Iris pigment epithelial cell (primary cell): Measurements from ENCODE around the gene IFNA10.
"Not testable (repeated sequence)": the region's sequence is repeated elsewhere in the genome, so short reads cannot be mapped to it uniquely, and the experiment has no call there.

ENCODE experiments used
- DNase-seq: peaks from one replicate; pipeline ENCODE4 v3.0.0-alpha.2; 2011; ENCODE audit warnings: low read depth

Gene IFNA10

GRCh38 chr9:21207043-21207442, at the start of gene IFNA10:
Gene IFNA10, minus strand, starts transcription at chr9:21207143. Its CDS starts 46 bp downstream, at chr9:21207097.
- DNase-seq, result not testable (repeated sequence)

- DNase-seq, result no peak
Observed at GRCh38 chr9:21255538-21256212, 48.7 kb upstream of the IFNA10 start.

- DNase-seq, result peak; percentile 33
Observed at GRCh38 chr9:21252721-21253547, 46.0 kb upstream of the IFNA10 start.

GRCh38 chr9:21251638-21252037, 44.7 kb upstream of the IFNA10 start:
- DNase-seq, result no peak

- no peak for DNase-seq
Observed at GRCh38 chr9:21251190-21251589, 44.2 kb upstream of the IFNA10 start.

- DNase-seq, result no peak
Observed at GRCh38 chr9:21244836-21245235, 37.9 kb upstream of the IFNA10 start.

- no peak for DNase-seq
Observed at GRCh38 chr9:21239911-21240310, 33.0 kb upstream of the IFNA10 start, which contains the start of gene IFNA14. Gene IFNA14, minus strand, starts transcription at chr9:21240005. Its CDS starts 70 bp downstream, at chr9:21239935.

GRCh38 chr9:21236360-21236714, 29.4 kb upstream of the IFNA10 start:
- DNase-seq, result not testable (repeated sequence)

- peak; percentile 61 for DNase-seq
Observed at GRCh38 chr9:21235468-21236359, 28.8 kb upstream of the IFNA10 start.

GRCh38 chr9:21234153-21234687, 27.3 kb upstream of the IFNA10 start:
- no peak for DNase-seq

- DNase-seq, result no peak
Observed at GRCh38 chr9:21233258-21233657, 26.3 kb upstream of the IFNA10 start.

- no peak for DNase-seq
Observed at GRCh38 chr9:21228122-21228521, 21.2 kb upstream of the IFNA10 start, which contains the start of gene IFNA17. Gene IFNA17, minus strand, starts transcription at chr9:21228222. Its CDS starts 49 bp downstream, at chr9:21228173.

GRCh38 chr9:21217211-21217610, 10.3 kb upstream of the IFNA10 start, which contains the start of gene IFNA16:
Gene IFNA16, minus strand, starts transcription at chr9:21217311. Its CDS starts 6 bp downstream, at chr9:21217305.
- not testable (repeated sequence) for DNase-seq

GRCh38 chr9:21213411-21214326, 6.7 kb upstream of the IFNA10 start:
- DNase-seq, result peak; percentile 20

GRCh38 chr9:21212160-21212559, 5.2 kb upstream of the IFNA10 start:
- DNase-seq, result not testable (repeated sequence)

- DNase-seq, result not testable (repeated sequence)
Observed at GRCh38 chr9:21210782-21211181, 3.8 kb upstream of the IFNA10 start.

GRCh38 chr9:21210311-21210710, 3.4 kb upstream of the IFNA10 start:
- DNase-seq, result no peak

GRCh38 chr9:21205204-21205603, 1.7 kb downstream of the IFNA10 start:
- DNase-seq, result no peak

- not testable (repeated sequence) for DNase-seq
Observed at GRCh38 chr9:21202105-21202504, 4.8 kb downstream of the IFNA10 start, which contains the start of gene IFNA7. Gene IFNA7, minus strand, starts transcription at chr9:21202205. Its CDS starts 40 bp downstream, at chr9:21202165.
